Measurements from ENCODE around the gene GFOD1.
"Not testable (repeated sequence)": the region's sequence is repeated elsewhere in the genome, so short reads cannot be mapped to it uniquely, and the experiment has no call there.

Gene GFOD1

GRCh38 chr6:13463941-13464340, 23.5 kb downstream of the GFOD1 start:
- DNase-seq (ENCODE audit: low read depth) = no peak

GRCh38 chr6:13463328-13463717, 24.1 kb downstream of the GFOD1 start:
- no peak for DNase-seq (ENCODE audit: low read depth)

- no peak for DNase-seq (ENCODE audit: low read depth)
Measured at GRCh38 chr6:13462458-13463327, 24.7 kb downstream of the GFOD1 start.

GRCh38 chr6:13461805-13462204, 25.6 kb downstream of the GFOD1 start:
- no peak for DNase-seq (ENCODE audit: low read depth)

GRCh38 chr6:13461307-13461706, 26.1 kb downstream of the GFOD1 start:
- DNase-seq (ENCODE audit: low read depth) = no peak

- DNase-seq (ENCODE audit: low read depth) = not testable (repeated sequence)
Measured at GRCh38 chr6:13460289-13460688, 27.1 kb downstream of the GFOD1 start.

GRCh38 chr6:13457577-13457976, 29.8 kb downstream of the GFOD1 start:
- no peak for DNase-seq (ENCODE audit: low read depth)

GRCh38 chr6:13455552-13455966, 31.8 kb downstream of the GFOD1 start:
- DNase-seq (ENCODE audit: low read depth) = no peak

GRCh38 chr6:13454286-13455221, 32.8 kb downstream of the GFOD1 start:
- no peak for DNase-seq (ENCODE audit: low read depth)

- no peak for DNase-seq (ENCODE audit: low read depth)
Measured at GRCh38 chr6:13453771-13454251, 33.6 kb downstream of the GFOD1 start.

- DNase-seq (ENCODE audit: low read depth) = no peak
Measured at GRCh38 chr6:13453153-13453552, 34.2 kb downstream of the GFOD1 start.

- DNase-seq (ENCODE audit: low read depth) = no peak
Measured at GRCh38 chr6:13452346-13453117, 34.9 kb downstream of the GFOD1 start.

GRCh38 chr6:13451181-13451895, 36.1 kb downstream of the GFOD1 start:
- DNase-seq (ENCODE audit: low read depth) = no peak

- no peak for DNase-seq (ENCODE audit: low read depth)
Measured at GRCh38 chr6:13450628-13451027, 36.8 kb downstream of the GFOD1 start.

GRCh38 chr6:13447949-13448724, 39.3 kb downstream of the GFOD1 start:
- DNase-seq (ENCODE audit: low read depth) = no peak

- no peak for DNase-seq (ENCODE audit: low read depth)
Measured at GRCh38 chr6:13446381-13446780, 41.0 kb downstream of the GFOD1 start.

- DNase-seq (ENCODE audit: low read depth) = no peak
Measured at GRCh38 chr6:13445744-13446115, 41.7 kb downstream of the GFOD1 start.

GRCh38 chr6:13445005-13445743, 42.2 kb downstream of the GFOD1 start:
- DNase-seq (ENCODE audit: low read depth) = no peak

GRCh38 chr6:13444604-13445003, 42.8 kb downstream of the GFOD1 start:
- DNase-seq (ENCODE audit: low read depth) = no peak

- DNase-seq (ENCODE audit: low read depth) = not testable (repeated sequence)
Measured at GRCh38 chr6:13443978-13444377, 43.4 kb downstream of the GFOD1 start.
